MCF 10A (cell line): ENCODE measurements around the gene SERINC1. TPM values are rescaled to one million over a fixed set of nuclear protein-coding genes. Genes with fewer than 3 reads are reported as not detected.
A peak's percentile ranks its signal among the peaks of the same experiment; 100 is the strongest.

ENCODE experiments used
- BruUV-seq: library from RNA; stranded (reverse); fragments of 400-500 nt; replicated peaks from 2 replicates; lab custom pipeline; 2021; lab: Mats Ljungman, UMichigan
- CTCF ChIA-PET: fragments of 300-600 bp; sonication (Branson Sonifier 250); formaldehyde crosslinking; extraction: SDS; loops from one replicate; lab custom pipeline; 2021; ENCODE audit warnings: antibody characterized with exemption, inconsistent platforms; lab: Yijun Ruan, JAX
- POLR2A ChIA-PET: fragments of 300-600, 350-650 bp; sonication (Branson Sonifier 250); formaldehyde crosslinking; extraction: SDS; loops from one replicate; lab custom pipeline; 2020; ENCODE audit warnings: antibody characterized with exemption, inconsistent platforms; lab: Yijun Ruan, JAX
- DNase-seq: peaks from one replicate; pipeline ENCODE4 v3.0.0-alpha.2; 2018; ENCODE audit not compliant: unreplicated experiment
- H3K27ac Mint-ChIP-seq: one replicate; pipeline ENCODE4 v1.8.0; 2022; ENCODE audit warnings: mild to moderate bottlenecking, low read depth, mixed read lengths; ENCODE audit not compliant: unreplicated experiment
- H3K27me3 Mint-ChIP-seq: one replicate; pipeline ENCODE4 v1.8.0; 2022; ENCODE audit warnings: mixed read lengths; ENCODE audit not compliant: insufficient read depth, unreplicated experiment
- H3K36me3 Mint-ChIP-seq: one replicate; pipeline ENCODE4 v1.8.0; 2022; ENCODE audit warnings: mild to moderate bottlenecking, moderate library complexity, mixed read lengths; ENCODE audit not compliant: insufficient read depth, unreplicated experiment
- H3K4me1 Mint-ChIP-seq: one replicate; pipeline ENCODE4 v1.8.0; 2022; ENCODE audit warnings: mixed read lengths; ENCODE audit not compliant: insufficient read depth, unreplicated experiment
- H3K4me3 Mint-ChIP-seq: one replicate; pipeline ENCODE4 v1.8.0; 2022; ENCODE audit warnings: mild to moderate bottlenecking, moderate library complexity, mixed read lengths; ENCODE audit not compliant: unreplicated experiment
- H3K9me3 Mint-ChIP-seq: one replicate; pipeline ENCODE4 v1.8.0; 2022; ENCODE audit warnings: mixed read lengths; ENCODE audit not compliant: unreplicated experiment
- intact Hi-C: fragments of 100-400 bp; cut with micrococcal nuclease; formaldehyde crosslinking; loops from 2 replicates; pipeline ENCODE4 v1.14.1; 2022
- total RNA-seq: library from RNA; stranded (reverse); gene quantifications from 2 replicates; pipeline ENCODE4 v1.2.3, GENCODE V29; 2022
- TF ChIP-seq, protein P1 (sequence below): fragments of 200-600 bp; IDR thresholded peaks from one replicate; pipeline ENCODE4 v1.8.0; 2022; ENCODE audit warnings: antibody characterized with exemption, mild to moderate bottlenecking; ENCODE audit not compliant: unreplicated experiment

The SERINC1 gene
- total RNA-seq, 1 experiment from 2014 or later, result 106 TPM

DNA sequence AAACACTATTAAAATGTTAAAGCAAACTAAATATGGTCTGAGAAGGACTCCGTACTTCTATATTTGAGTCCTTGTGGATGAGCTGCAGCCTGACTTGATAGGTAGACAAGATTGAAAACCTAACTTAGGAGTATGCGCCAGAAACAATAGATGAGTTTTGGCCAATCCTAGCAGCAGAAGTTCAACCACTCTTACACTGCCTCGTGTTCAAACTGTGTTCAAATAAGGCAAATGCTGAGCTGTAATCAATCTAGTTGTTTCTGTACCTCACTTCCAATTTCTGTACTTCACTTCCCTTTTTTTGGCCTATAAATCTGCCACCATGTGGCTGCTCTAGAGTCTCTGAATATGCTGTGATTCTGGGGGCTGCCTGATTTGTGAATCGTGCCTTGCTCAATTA is 13.2 kb upstream of the SERINC1 start:
- intact Hi-C loops, result loop anchor here (5.0 kb wide), 1 partner anchor 102 kb away; no protein-coding TSS in a partner anchor
- Mint-ChIP-seq H3K27ac (no peak overlapping the region), H3K36me3 (no peaks in the 10 kb centered on the region), H3K4me1 (no peaks in the 10 kb centered on the region), H3K27me3 (no peaks in the 10 kb centered on the region), H3K9me3 (no peaks in the 10 kb centered on the region), H3K4me3 (no peak overlapping the region)
- CTCF ChIA-PET, result interaction anchor here (0.7 to 1.7 kb wide), 4 partner anchors 43 to 235 kb away, joined by 3 to 5 read pairs (median 3); partner anchors contain the start of gene PKIB
- TF ChIP-seq, protein P1, sequence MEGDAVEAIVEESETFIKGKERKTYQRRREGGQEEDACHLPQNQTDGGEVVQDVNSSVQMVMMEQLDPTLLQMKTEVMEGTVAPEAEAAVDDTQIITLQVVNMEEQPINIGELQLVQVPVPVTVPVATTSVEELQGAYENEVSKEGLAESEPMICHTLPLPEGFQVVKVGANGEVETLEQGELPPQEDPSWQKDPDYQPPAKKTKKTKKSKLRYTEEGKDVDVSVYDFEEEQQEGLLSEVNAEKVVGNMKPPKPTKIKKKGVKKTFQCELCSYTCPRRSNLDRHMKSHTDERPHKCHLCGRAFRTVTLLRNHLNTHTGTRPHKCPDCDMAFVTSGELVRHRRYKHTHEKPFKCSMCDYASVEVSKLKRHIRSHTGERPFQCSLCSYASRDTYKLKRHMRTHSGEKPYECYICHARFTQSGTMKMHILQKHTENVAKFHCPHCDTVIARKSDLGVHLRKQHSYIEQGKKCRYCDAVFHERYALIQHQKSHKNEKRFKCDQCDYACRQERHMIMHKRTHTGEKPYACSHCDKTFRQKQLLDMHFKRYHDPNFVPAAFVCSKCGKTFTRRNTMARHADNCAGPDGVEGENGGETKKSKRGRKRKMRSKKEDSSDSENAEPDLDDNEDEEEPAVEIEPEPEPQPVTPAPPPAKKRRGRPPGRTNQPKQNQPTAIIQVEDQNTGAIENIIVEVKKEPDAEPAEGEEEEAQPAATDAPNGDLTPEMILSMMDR, result no peak
- no TSS peak for BruUV-seq
- POLR2A ChIA-PET, result interaction anchor here (1.4 kb wide), 1 partner anchor 11 kb away, joined by 4 read pairs; no protein-coding TSS in a partner anchor
- no peak for DNase-seq

GRCh38 chr6:122482750-122483080 is 11.1 kb upstream of the SERINC1 start:
- peaks cover 4% of the 10 kb centered on the region for H3K4me1 Mint-ChIP-seq
- H3K27ac Mint-ChIP-seq, result no peak overlapping the region

GRCh38 chr6:122476131-122476530 is 4.5 kb upstream of the SERINC1 start:
- ChIA-PET CTCF (interaction anchor here (1.2 to 2.0 kb wide), 2 partner anchors 11 to 15 kb away, joined by 7 to 15 read pairs; no protein-coding TSS in a partner anchor), POLR2A (no interaction called here)
- no peaks in the 10 kb centered on the region for H3K9me3 Mint-ChIP-seq
- H3K27me3 Mint-ChIP-seq, result no peaks in the 10 kb centered on the region
- H3K36me3 Mint-ChIP-seq, result peaks cover 6% of the 10 kb centered on the region
- peak; percentile 32 for DNase-seq
- no peak overlapping the region for H3K27ac Mint-ChIP-seq
- TF ChIP-seq, protein P1, result peak; percentile 47
- BruUV-seq, result no TSS peak
- H3K4me1 Mint-ChIP-seq, result peaks cover 7% of the 10 kb centered on the region
- intact Hi-C loops, result loop anchor here (1.0 to 5.0 kb wide), 2 partner anchors 54 to 251 kb away; no protein-coding TSS in a partner anchor
- no peak overlapping the region for H3K4me3 Mint-ChIP-seq

More at GRCh38 chr6:122482750-122483080, 11.1 kb upstream of the SERINC1 start:
- H3K27me3 Mint-ChIP-seq, result no peaks in the 10 kb centered on the region
- intact Hi-C loops, result no loop called here
- H3K4me3 Mint-ChIP-seq, result no peak overlapping the region
- DNase-seq, result no peak
- ChIA-PET CTCF (interaction anchor here (2.4 to 2.8 kb wide), 2 partner anchors 9 to 47 kb away, joined by 11 to 20 read pairs; no protein-coding TSS in a partner anchor), POLR2A (interaction anchor here (0.8 to 1.5 kb wide), 2 partner anchors 10 to 12 kb away, joined by 4 to 8 read pairs; no protein-coding TSS in a partner anchor)
- no peaks in the 10 kb centered on the region for H3K9me3 Mint-ChIP-seq
- no TSS peak for BruUV-seq
- TF ChIP-seq, protein P1, result no peak
- no peaks in the 10 kb centered on the region for H3K36me3 Mint-ChIP-seq

DNA sequence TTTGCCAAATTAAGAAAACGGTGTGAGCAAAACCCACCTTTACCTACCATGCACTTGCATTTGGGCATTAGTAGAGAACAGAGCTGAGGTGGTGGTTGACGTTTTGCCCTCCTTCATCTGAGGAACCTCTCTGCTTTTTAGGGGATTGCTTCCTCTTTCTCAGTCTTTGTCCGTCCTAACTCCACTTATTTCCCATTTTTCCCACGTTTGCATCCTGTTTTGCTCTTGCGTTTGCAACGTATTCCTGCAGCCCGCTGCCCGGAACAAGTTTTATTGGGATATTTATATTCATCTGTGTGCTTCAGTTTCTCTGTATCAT is 374 bp upstream of the SERINC1 start:
- intact Hi-C loops, result loop anchor here (5.0 kb wide), 2 partner anchors 75 to 365 kb away; partner anchors contain the start of gene HSF2
- Mint-ChIP-seq H3K27me3 (no peaks in the 10 kb centered on the region), H3K4me1 (peaks cover 20% of the 10 kb centered on the region), H3K4me3 (peak overlapping the region; percentile 98), H3K9me3 (no peaks in the 10 kb centered on the region), H3K27ac (peak overlapping the region; percentile 100), H3K36me3 (peaks cover 17% of the 10 kb centered on the region)
- ChIA-PET POLR2A (interaction anchor here (0.6 to 3.0 kb wide), 29 partner anchors 10 to 331 kb away, joined by 3 to 22 read pairs (median 4); partner anchors contain the start of genes HSF2, PKIB and SMPDL3A), CTCF (interaction anchor here (0.7 to 1.9 kb wide), 2 partner anchors 21 to 58 kb away, joined by 3 to 6 read pairs; no protein-coding TSS in a partner anchor)
- TF ChIP-seq, protein P1, result no peak
- no peak for DNase-seq
- BruUV-seq, result no TSS peak
